G401.6 (cell line): ENCODE measurements around the gene ALG12.
A peak's percentile ranks its signal among the peaks of the same experiment; 100 is the strongest.

Source experiments
- FAIRE-seq: peaks from 2 replicates; lab custom pipeline; 2012; peaks lifted over from hg19 to GRCh38; lab: Jason Lieb, UNC

The ALG12 gene

GRCh38 chr22:49957826-49958365, 39.7 kb upstream of the ALG12 start:
- no peak for FAIRE-seq

DNA sequence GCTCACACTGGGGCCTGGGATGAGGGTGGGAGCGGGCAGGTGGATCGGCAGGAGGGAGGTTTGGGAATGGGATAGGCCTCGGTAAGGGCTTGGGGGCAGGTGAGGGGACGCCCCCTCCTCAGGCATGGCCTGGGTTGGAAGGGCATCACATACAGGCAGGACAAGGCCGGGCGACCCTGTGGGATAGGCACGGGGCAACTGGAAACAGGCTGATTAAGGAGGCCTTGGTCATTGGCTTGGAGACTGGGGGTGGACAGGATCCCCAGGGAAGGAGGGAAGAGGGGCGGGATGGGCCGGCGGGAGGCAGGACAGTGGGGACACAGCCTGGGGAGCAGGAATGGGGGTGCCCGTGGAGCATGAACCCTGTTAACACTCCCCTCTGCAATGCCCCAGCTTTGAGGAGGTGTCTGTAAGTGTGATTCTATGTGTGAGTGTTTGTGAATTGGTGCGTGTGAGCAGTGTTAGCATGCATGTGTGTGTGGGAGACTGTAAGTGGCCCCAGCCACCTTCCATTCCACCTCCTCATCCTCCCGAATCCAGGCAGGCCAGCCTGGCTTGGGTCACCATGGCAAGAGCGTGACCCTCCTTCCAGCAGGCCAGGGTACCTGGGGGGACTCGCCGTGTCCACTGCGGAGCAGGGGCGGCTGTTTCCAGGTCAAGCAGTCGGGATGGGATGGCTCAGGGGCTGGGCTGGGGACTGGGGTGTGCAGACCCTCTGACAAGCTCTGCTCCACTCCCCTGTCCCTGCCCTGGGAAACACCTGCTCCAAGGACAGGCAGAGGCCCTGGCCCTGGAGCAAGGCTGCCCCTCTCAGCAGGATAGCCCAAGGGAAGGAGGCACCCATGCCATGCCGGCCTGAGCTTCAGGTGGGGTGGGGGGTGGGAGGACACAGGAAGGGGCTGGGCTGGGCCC, 38.9 kb upstream of the ALG12 start:
- no peak for FAIRE-seq

DNA sequence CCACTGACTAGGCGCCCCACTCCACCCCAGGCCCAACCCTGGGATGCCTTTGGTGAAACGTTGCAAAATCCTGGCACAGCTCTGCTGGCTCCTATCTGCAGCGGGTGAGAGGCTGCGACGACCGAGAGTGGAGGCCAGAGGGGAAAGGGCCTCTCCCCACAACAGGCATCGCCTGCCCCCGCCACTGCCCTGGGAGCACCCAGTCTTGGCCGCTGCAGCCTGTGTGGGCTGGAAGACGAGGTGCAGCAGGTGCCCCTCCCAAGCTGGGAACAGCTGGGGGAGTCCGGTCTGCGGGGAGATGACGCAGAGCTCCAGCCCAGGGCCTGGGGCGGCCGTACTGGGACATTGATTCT, 38.2 kb upstream of the ALG12 start:
- no peak for FAIRE-seq

DNA sequence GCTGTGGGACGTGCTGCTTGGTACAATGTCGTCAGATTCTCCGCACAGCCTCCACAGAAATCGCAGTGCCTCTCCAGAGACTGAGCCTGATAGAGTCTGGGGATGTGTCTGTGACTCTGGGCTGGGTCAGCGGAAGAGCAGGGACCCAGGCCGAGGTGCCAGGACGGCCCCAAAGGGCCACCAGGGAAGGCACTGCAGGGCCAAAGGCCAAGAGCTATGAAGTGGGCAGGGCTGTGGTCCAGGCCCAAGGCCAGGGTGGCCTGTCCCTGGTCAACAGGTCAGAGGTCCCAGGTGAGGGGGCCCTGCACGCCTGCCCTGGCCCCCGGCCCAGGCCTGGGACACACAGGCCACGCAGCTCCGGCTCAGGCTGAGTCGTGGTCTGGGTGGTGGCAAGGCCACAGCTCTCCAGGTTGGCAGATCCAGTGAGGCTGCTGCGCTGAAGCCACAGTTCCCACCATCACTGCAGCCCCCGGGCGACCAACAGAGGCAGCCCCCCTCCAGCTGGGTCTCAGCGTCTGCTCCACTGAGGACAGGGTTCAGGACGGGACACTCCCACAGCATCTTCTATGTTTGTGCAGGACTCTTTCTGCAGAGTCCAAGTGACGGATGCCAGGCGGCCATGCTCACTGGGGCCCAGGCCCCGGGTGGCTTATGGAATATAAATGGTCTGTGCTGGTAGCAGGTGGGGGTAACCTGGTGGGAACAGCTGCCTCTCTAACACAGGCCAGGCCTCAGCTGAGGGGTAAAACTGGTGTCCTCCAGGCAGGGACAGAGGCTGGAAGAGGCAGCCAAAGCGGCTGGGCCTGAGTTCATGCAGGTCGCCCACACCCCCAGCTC, 37.6 kb upstream of the ALG12 start:
- FAIRE-seq, result no peak

- FAIRE-seq, result no peak
These were observed 36.8 kb upstream of the ALG12 start for GRCh38 chr22:49954991-49955580.

GRCh38 chr22:49954354-49954753, 36.1 kb upstream of the ALG12 start:
- FAIRE-seq, result no peak

GRCh38 chr22:49953680-49954344, 35.6 kb upstream of the ALG12 start:
- FAIRE-seq, result no peak

- FAIRE-seq, result no peak
These were observed 34.9 kb upstream of the ALG12 start for GRCh38 chr22:49953027-49953679.

DNA sequence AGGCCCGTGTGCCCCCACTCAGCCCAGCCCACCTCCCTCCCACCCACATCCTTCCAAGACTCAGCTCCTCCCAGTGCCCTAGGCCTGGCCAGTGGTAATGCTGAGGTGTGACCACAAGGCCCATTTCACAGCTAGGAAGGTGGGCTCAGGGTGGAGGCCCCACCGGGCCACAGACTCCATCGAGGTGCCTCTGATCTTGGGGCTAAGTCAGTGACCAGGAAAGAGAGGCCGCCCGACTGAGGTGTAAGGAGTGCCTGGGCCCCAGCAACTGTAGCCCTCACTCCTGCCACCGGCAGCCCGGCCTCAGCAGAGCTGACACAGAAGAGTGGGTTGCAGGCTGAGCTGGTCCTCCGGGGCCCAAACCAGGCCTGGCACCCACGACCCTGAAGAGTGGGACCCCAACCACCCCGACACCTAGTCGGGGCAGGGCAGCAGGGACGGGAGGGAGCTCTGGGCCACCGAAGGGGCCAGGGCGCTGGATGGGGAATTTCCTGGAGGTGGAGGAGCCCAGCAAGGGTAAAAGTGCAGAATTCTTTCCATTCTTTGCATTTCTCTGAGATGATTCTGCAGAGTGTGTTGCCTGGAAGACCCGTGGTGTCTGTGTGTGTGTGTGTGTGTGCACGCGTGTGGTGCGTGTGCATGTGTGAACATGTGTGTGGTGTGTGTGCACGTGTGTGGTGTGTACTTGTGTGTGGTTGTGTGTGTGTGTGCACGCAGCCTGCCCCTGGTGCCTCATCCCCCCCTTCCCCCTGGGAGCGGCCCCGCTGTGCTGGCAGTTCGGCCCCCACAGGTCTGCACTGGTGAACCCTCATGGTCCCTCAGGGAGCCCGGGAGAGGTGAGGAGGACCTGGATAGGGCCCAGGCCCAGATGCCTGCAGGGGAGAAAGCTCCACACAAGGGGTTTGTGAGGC, 34.0 kb upstream of the ALG12 start:
- peak; percentile 92 for FAIRE-seq

DNA sequence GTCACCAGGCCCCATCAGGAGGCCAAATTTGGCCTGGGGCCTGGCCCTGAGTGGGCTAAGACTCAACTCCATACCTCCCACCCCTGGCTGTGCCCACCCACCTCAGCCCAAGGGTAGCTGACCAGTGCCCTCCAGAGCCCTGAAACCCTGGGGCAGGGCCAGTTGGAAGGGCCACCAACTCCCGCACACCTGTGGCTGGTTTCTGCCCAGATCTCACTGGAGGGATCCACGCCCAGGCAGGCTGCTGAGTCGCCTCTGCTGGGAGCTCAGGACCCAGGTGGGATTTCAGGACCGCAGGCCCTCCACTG, 33.4 kb upstream of the ALG12 start:
- no peak for FAIRE-seq

DNA sequence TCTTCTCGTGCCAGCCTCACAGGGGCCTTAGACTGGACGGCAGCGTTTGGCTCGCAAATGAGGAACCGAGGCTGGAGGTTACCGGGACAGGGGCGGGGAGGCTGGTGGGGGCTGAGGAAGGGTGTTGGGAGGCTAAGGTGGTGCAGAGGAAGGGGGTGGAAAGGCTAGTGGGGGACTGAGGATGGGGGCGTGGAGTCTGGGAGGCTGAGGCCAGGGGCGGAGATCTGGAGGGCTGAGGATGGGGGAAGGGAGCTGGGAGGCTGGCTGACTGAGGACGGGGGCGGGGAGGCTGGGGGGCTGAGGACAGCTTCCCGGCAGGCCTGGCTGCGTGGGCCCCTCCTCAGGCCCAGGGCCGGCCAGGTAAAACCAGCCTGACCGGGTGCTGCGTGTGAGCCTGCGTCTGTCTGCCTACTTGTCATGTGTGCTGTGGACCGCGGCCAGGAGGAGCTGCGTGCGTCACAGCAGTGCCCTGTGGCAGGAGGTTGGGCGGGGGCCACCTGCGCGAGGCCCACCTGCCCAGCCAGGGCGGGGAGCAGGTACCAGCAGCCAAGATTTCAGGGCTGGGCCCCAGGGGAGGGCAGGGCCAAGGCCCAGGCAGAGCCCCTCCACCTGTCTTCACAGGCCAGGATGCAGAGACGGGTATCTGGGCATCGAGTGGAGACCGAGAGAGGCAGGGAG, 32.9 kb upstream of the ALG12 start:
- no peak for FAIRE-seq

GRCh38 chr22:49950396-49950994, 32.3 kb upstream of the ALG12 start:
- FAIRE-seq, result no peak

GRCh38 chr22:49949914-49950292, 31.7 kb upstream of the ALG12 start:
- no peak for FAIRE-seq

DNA sequence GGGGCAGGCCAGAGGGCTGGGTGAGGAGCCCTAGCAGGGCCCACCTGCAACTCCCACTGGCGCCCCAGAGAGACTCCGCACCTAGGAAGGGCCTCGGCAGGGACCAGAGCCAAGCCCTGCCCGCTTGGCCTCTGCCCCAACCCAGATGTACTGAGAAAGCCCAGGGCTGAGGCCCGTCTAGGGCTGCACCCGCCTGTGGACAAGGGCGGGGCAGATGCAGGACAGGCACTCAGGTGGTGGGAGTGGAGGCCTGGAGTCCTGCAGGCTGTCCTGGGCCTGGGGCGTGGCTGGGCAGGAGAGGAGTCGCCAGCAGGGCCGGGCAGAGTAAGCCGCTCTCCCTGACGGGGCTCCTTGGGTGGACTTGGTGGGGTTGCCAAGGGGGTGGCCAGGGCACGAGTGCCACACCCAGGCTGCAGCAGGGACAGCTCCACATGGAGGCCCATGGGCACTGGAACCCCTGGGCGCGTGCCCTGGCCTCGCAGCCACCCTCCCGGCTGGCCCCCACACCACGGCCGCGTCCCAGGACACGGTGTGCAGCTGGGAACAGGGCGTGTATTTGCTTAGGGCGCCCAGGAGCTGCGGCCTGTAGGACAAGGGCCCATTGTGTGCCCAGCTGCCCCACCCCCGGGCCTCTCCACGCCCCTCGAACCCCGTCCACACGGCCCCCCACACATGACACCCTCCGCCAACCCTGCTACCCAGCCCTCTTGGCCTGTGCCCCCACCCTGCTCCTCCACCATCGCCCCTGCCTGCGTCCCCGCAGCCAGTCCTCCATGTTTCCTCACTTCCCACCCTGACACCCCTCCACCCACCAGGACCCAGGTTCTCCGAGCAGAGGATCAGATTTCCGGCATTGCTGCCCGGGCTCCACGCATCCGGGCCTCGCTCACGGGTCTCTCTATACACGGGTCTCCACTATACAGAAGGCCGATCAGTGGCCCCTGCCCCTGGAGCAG, 31.0 kb upstream of the ALG12 start:
- FAIRE-seq, result no peak

- FAIRE-seq, result no peak
These were observed 30.1 kb upstream of the ALG12 start for GRCh38 chr22:49948116-49948957.

GRCh38 chr22:49947296-49947622, 29.0 kb upstream of the ALG12 start:
- FAIRE-seq, result no peak

GRCh38 chr22:49946612-49947295, 28.5 kb upstream of the ALG12 start:
- no peak for FAIRE-seq
